Globus pallidus (tissue), 1 donor: ENCODE results near the gene HSPB1.
"Not testable (repeated sequence)": the region's sequence is repeated elsewhere in the genome, so short reads cannot be mapped to it uniquely, and the experiment has no call there.

ENCODE experiments used
- DNase-seq: peaks from one replicate; pipeline ENCODE4 v3.0.0-alpha.2; 2015; ENCODE audit warnings: low spot score

HSPB1 gene

GRCh38 chr7:76333511-76334101, 31.1 kb downstream of the HSPB1 start:
- no peak for DNase-seq

- no peak for DNase-seq
Observed at GRCh38 chr7:76334320-76334967, 32.0 kb downstream of the HSPB1 start.

- not testable (repeated sequence) for DNase-seq
Observed at GRCh38 chr7:76335417-76335816, 32.9 kb downstream of the HSPB1 start.

DNA sequence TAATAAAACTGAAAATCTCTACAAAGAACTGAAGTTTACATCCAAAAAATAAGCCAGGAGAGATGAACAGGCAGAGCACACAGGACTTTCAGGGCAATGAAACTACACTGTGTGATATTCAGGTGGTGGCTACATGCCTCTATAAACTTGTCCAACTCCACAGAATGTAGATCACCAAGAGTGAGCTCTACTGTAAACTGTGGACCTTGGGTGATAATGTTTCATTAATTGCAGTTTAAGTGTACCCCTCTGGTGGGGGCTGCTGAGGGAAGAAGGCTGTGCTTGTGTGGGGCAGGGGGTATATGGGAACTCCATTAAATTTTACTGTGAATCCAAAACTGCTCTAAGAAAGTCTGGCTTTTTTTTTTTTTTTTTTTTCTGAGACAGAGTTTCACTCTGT, 33.6 kb downstream of the HSPB1 start:
- no peak for DNase-seq

DNA sequence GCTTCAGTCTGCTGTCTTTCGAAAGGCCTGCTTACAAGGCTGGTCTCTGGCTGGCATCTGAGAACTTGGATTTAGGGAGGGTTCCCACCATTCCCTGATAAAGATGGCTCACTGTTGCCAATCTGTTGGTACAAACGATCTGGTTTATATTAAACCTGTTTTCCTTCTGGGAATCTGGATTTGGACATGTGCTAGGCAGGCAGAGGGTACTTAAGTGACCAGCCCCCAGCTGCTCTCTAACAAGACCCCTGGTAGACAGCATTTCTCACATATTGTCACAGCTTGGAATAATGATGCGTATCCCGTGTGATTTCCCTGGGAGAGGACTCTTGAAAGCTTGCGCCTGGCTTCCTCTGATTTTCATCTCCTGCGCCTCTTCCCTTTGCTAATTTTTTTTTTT, 34.7 kb downstream of the HSPB1 start:
- no peak for DNase-seq

GRCh38 chr7:76338298-76339084, 36.0 kb downstream of the HSPB1 start:
- no peak for DNase-seq

DNA sequence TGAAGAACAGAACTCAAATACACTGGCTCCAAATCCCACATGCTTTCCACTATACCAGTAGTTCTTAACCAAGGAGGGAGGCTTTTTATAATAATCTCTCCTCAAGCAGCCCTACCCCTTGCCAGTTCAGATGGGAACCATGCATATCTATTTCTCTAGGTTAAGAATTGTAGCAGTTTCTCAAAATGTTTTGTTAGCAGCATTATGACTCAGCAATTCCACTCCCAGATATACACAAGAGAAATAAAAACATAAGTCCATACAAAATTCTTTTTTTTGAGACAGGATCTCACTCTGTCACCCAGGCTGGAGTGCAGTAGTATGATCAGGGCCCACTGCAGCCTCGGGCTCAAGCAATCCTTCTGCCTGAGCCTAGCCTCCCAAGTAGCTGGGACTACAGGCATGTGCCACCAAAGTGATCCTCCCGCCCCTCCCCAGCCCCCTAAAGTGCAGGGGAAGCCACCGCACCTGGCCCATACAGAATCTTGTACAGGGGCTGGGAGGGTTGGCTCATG, 38.2 kb downstream of the HSPB1 start:
- no peak for DNase-seq

DNA sequence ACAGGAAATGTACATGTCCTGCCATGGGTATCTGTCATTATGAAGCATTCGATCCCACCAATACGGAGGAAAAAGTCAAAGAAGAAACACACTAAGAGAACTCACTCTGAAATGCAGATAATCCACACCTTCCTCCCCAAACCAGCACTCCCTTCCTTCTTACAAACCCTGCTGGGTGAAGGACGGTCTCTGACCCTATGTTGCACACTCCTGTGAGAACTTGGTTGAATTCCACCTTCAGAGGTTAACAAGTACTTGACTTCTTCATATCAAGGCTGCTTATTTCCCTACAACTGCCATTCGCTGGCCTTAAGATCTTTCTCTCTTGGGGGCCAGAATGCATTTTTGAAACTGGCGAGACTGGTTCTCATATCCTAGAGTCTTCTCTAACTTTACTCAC, 39.7 kb downstream of the HSPB1 start:
- DNase-seq = no peak

DNA sequence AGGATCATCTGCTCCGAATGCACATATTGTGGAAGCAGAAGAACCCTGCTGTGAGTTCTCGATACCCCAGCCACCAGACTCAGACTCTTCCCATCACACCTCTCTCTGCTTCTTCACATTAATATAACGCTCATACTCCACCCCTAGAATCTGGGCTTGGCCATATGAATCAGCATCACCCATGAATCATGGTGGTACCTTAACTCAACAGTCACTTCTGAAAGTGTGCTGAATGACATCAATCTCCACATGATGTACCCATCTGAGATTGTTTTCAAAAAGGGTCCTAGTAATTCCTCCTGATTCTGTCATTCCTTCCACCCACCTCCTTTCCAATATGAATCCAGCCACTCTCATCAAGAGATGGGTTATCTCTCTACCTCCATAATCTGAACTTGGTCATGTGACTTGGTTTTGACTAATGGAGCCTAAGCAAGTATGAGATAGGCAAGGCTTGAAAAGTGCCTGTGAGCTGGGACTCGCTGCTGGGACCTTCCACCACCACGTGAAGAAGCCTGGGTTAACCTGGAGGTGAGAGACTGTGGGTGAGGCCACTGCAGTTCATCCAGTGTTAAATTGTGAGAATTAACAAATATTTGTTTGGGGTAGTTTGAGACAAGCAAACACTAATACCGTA, 40.9 kb downstream of the HSPB1 start:
- DNase-seq = no peak

- no peak for DNase-seq
Observed at GRCh38 chr7:76343931-76344321, 41.5 kb downstream of the HSPB1 start.

- no peak for DNase-seq
Observed at GRCh38 chr7:76346097-76346496, 43.6 kb downstream of the HSPB1 start.

DNA sequence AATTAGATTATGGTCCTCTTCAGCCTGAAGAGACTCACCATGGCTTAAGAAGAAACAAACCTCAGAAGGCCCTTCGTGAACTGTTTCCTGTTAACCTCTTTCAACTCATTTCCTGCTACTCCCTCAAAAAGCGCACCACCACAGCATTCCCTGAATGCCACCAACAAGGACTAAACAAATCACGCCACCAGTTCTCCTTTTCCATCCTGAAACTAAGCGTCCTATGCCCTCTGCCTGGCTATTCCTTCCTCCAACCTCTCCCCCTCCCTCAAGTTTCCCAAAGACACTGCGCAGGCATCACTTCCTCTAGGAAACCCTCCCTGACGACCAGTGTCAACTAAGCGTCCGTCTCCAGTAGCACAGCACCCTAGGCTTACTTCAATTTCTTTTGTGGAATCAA, 44.3 kb downstream of the HSPB1 start:
- no peak for DNase-seq

GRCh38 chr7:76347710-76348109, 45.2 kb downstream of the HSPB1 start:
- no peak for DNase-seq

DNA sequence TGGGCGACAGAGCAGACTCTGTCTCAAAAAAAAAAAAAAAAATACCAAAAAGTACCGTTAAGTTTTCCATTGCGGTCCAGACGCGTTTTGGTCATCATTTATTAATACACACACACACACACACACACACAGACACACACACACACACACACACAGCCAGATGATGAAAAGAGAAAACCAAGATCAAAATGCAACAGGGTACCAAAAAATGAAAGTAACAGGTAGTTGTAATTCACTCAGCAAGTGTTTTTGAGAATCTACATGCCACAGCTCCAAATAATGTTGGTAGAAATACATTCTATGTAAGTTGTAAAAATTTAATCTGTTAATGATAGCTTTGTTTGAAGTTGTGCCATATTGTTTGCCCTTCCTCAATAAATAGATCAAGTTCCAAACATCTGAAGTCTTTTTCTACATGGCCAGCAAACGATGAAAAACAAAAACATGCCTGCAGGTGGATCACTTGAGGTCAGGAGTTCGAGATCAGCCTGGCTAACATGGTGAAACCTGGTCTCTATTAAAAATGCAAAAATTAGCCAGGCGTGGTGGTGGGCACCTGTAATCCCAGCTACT, 46.9 kb downstream of the HSPB1 start:
- DNase-seq = no peak

- no peak for DNase-seq
Observed at GRCh38 chr7:76351372-76351771, 48.9 kb downstream of the HSPB1 start.

GRCh38 chr7:76352193-76352592, 49.7 kb downstream of the HSPB1 start:
- no peak for DNase-seq

GRCh38 chr7:76353744-76354143, 51.3 kb downstream of the HSPB1 start:
- no peak for DNase-seq
